GM12873 (cell line): Measurements from ENCODE around the gene NCS1.

ENCODE experiments used
- TF ChIP-seq, protein P1 (sequence below): IDR thresholded peaks from 2 replicates; pipeline ENCODE4 v1.5.1; 2012; ENCODE audit warnings: low read depth, mild to moderate bottlenecking, moderate library complexity, low read length, control low read depth; ENCODE audit not compliant: insufficient read depth; ENCODE audit errors: missing control alignments

NCS1 gene

DNA sequence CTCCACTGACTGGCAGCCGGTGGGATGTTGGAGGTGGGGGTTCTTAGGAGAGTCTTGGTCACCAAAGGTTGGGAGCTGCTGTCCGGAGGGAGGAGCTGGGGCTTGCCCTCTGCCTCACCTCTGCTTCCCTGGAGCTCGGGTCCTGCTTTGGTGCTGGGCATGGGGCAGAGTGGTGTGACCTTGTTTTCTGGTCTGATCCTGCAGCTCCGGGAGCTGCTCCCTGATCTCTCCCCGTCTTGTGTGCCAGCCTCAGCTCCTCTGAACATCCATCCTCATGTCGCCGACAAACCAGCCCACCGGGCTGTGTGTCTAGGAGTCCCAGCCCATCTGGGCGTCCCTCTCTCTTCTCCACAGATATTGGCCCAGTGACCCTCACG, 112.0 kb downstream of the NCS1 start:
- TF ChIP-seq, protein P1, sequence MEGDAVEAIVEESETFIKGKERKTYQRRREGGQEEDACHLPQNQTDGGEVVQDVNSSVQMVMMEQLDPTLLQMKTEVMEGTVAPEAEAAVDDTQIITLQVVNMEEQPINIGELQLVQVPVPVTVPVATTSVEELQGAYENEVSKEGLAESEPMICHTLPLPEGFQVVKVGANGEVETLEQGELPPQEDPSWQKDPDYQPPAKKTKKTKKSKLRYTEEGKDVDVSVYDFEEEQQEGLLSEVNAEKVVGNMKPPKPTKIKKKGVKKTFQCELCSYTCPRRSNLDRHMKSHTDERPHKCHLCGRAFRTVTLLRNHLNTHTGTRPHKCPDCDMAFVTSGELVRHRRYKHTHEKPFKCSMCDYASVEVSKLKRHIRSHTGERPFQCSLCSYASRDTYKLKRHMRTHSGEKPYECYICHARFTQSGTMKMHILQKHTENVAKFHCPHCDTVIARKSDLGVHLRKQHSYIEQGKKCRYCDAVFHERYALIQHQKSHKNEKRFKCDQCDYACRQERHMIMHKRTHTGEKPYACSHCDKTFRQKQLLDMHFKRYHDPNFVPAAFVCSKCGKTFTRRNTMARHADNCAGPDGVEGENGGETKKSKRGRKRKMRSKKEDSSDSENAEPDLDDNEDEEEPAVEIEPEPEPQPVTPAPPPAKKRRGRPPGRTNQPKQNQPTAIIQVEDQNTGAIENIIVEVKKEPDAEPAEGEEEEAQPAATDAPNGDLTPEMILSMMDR = no peak

DNA sequence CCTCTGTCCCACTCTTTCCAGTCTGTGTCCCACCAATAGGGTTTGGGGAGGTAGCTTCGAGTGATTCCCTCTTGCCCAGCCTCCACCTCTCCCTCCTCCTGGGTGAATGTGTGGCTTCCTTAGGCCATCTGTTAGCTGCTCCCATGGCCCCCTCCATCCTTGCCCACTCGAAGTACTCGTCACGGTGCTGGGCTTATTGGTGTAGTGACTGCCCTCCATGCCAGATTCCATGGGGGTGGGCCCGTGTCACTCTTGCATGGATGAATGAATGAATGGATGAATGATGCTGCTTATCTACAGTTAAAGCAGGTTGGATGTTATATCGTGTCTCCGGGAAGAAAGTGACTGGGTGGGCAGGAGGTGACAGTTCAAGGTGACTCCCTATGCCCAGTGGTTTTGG, 112.5 kb downstream of the NCS1 start:
- TF ChIP-seq, protein P1 = no peak

DNA sequence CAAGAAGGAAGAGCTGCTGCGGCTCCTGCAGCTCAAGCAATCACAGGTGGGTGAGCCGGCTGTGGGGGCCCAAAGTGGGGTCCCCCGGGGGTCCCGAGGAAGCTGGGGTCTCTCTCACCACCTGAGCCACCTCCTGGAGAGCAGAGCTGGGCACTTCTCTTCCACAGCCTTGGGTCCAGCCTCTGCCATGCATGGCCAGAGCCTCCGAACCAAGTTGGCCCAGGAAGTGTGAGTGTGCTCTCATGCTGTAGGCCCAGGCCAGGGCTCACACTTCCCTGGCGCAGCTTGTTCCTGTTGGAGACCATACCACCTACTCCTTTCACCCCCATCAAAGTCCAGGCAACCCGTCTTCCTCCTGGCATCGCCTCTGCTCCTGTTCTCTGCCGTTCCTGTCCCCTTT, 113.1 kb downstream of the NCS1 start:
- TF ChIP-seq, protein P1 = no peak

DNA sequence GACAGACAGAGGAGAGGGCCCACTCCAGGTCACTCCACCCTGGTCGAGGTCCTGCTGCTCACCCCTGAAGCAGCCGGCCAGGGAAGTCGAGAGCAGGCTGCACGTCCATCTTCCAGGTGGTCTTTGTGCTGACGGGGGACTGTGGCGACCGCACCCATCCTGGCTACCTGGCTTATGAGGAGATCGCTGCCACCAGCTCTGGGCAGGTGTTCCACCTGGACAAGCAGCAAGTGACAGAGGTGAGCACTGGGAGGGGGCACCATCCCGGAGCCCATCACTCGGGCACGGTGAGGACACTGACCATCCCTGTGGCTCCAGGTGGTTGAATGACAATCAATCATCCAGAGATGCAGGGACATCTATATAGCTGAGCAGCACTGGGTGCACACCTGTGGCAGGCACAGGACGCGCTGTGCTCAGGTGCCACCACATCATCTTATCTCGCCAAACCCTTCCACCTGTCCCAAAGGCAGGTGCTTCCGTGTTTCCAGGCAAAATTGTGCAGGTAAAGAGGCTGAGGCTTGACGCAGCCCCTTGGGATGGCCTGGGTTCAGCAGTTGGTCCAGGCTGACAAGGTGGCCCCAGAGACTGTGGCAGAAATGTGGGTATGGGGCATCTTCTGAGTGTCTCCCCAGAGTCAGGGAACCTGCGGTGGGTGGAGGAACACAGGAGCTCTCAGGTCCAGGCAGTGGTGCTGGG, 114.0 kb downstream of the NCS1 start:
- TF ChIP-seq, protein P1 = no peak
